ENCODE results near the gene PRRC2B. TPM values are rescaled to one million over a fixed set of nuclear protein-coding genes. Genes with fewer than 3 reads are reported as not detected.

Gene PRRC2B
- total RNA-seq, 1 donor from 2014 or later = 235 TPM

DNA sequence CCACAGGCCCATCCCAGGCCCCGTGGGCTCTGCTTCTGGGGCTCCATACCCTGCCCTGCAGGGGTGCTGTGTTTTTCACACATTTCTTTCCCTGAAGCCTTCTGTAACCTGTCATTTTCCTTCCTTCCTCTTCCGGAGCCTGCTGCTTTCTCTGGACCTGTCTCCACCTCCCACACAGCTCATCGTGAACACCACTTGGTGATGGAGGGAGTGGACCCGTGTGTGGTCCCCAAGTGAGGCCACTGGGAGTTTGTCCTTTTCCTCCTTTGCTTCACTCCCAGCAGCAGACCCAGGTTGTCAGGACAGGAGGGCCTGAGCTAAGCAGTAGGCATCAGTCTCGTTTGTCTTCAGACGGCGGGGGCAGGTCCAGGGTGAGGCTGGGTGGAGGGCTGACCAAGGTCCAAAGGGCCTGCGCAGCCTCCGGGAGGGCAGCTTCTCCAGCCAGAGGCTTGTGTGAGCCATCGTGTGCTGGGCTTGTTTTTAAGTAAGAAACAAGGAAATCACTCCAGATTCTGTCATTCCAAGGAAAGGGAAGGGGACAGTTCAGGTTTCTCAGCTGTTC is 103.0 kb downstream of the PRRC2B start:
- peaks cover 38% of the 10 kb centered on the region for H3K36me3 Mint-ChIP-seq (ENCODE audit: low read depth)

DNA sequence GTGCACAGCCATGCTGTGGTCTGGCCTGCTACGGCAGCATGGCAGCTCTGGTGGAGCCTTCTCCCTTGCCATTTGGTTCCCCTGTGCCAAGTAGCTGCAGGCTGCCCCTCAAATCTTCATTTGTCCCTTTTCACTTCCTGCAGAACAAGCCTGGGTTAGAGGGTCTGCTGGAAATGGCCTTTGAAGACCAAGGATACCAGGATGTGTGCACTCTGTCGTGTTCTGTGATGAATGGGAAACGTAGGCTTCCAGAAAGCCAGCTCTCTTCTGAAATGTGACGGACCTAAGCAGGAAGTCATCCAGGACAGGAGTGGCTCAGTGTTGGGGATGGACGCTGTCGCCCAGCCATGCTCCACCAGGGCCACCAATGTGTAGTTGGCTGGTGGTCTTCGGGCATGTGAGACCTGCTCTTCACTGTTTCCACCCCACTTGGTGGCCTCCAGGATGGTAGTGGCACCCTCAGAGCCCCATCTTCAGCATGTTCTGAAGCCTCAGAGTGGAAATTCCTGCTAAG is 105.4 kb downstream of the PRRC2B start:
- H3K27ac Mint-ChIP-seq (ENCODE audit: unreplicated experiment) = no peak overlapping the region
- TF ChIP-seq, protein P1, sequence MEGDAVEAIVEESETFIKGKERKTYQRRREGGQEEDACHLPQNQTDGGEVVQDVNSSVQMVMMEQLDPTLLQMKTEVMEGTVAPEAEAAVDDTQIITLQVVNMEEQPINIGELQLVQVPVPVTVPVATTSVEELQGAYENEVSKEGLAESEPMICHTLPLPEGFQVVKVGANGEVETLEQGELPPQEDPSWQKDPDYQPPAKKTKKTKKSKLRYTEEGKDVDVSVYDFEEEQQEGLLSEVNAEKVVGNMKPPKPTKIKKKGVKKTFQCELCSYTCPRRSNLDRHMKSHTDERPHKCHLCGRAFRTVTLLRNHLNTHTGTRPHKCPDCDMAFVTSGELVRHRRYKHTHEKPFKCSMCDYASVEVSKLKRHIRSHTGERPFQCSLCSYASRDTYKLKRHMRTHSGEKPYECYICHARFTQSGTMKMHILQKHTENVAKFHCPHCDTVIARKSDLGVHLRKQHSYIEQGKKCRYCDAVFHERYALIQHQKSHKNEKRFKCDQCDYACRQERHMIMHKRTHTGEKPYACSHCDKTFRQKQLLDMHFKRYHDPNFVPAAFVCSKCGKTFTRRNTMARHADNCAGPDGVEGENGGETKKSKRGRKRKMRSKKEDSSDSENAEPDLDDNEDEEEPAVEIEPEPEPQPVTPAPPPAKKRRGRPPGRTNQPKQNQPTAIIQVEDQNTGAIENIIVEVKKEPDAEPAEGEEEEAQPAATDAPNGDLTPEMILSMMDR (IDR thresholded peaks at IDR 0.05) = no peak
- peaks cover 24% of the 10 kb centered on the region for H3K4me1 Mint-ChIP-seq (ENCODE audit: low read depth)
- no peaks in the 10 kb centered on the region for H3K27me3 Mint-ChIP-seq (ENCODE audit: low read depth)
- no peaks in the 10 kb centered on the region for H3K9me3 Mint-ChIP-seq (ENCODE audit: low read depth)
- peaks cover 21% of the 10 kb centered on the region for H3K36me3 Mint-ChIP-seq (ENCODE audit: low read depth)
- H3K4me3 Mint-ChIP-seq (ENCODE audit: unreplicated experiment) = no peak overlapping the region
- DNase-seq (ENCODE audit: low spot score) = no peak

More for the DNA sequence above, 103.0 kb downstream of the PRRC2B start:
- Mint-ChIP-seq H3K4me3 (ENCODE audit: unreplicated experiment) (no peak overlapping the region), H3K4me1 (ENCODE audit: low read depth) (peaks cover 11% of the 10 kb centered on the region), H3K9me3 (ENCODE audit: low read depth) (no peaks in the 10 kb centered on the region), H3K27me3 (ENCODE audit: low read depth) (no peaks in the 10 kb centered on the region), H3K27ac (ENCODE audit: unreplicated experiment) (no peak overlapping the region)
- TF ChIP-seq, protein P1 (IDR thresholded peaks at IDR 0.05) = no peak
- no peak for DNase-seq (ENCODE audit: low spot score)

DNA sequence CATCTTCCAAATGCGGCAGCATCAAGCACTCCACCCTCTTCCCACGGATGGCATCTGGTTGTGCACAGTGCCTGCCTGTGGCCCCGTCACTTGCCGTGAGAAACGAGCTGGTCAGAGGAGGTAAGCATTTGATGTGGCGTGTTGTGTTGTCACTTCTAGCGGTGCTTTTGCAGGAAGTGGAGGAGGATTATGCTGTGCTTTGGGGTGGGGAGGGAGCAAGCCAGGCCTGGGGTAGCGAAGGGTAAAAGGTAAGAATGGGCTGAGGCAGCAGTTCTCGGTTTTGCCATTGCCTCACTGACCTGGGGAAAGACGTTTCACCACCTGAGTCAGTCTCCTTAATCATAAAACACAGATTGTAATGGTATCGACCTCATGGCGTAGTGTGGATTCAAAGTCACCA is 106.5 kb downstream of the PRRC2B start:
- Mint-ChIP-seq H3K36me3 (ENCODE audit: low read depth) (peaks cover 18% of the 10 kb centered on the region), H3K27ac (ENCODE audit: unreplicated experiment) (peak overlapping the region; percentile 6), H3K4me3 (ENCODE audit: unreplicated experiment) (no peak overlapping the region), H3K9me3 (ENCODE audit: low read depth) (no peaks in the 10 kb centered on the region), H3K27me3 (ENCODE audit: low read depth) (no peaks in the 10 kb centered on the region), H3K4me1 (ENCODE audit: low read depth) (peaks cover 27% of the 10 kb centered on the region)
- TF ChIP-seq, protein P1 (IDR thresholded peaks at IDR 0.05) = no peak
- DNase-seq (ENCODE audit: low spot score) = no peak

DNA sequence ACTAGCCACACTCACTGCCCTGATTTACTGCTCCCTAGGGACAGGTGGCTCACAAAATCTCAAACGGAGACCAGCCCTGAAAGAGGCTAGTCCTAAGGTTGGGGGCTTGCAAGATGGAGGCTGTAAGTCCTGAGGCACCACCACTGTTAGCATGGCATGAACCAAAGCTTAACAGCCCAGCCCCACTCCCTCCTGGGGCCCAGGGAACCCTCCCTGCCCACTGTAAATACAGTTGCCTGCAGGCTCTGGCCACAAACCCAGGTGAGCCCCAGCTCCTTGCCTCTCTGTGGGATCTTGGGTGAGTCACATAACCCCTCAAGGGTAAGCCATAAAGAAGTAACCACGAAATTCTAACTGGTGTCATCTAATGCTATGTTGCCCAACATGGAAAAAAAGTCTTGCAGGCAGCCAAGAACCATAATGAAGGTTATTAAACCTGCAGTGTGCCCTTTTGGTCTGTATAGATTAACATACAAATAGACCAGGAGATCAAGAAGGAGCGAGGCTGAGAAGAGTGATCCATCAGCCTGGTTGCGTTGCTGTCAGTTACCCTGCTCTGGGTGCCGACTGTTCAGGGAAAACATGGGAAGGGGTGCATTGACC is 107.2 kb downstream of the PRRC2B start:
- peak overlapping the region; percentile 57 for H3K4me3 Mint-ChIP-seq (ENCODE audit: unreplicated experiment)
- no peaks in the 10 kb centered on the region for H3K27me3 Mint-ChIP-seq (ENCODE audit: low read depth)
- TF ChIP-seq, protein P1 (IDR thresholded peaks at IDR 0.05) = no peak
- DNase-seq (ENCODE audit: low spot score) = no peak
- peak overlapping the region; percentile 57 for H3K27ac Mint-ChIP-seq (ENCODE audit: unreplicated experiment)
- H3K4me1 Mint-ChIP-seq (ENCODE audit: low read depth) = peaks cover 27% of the 10 kb centered on the region
- H3K36me3 Mint-ChIP-seq (ENCODE audit: low read depth) = peaks cover 16% of the 10 kb centered on the region
- H3K9me3 Mint-ChIP-seq (ENCODE audit: low read depth) = no peaks in the 10 kb centered on the region

DNA sequence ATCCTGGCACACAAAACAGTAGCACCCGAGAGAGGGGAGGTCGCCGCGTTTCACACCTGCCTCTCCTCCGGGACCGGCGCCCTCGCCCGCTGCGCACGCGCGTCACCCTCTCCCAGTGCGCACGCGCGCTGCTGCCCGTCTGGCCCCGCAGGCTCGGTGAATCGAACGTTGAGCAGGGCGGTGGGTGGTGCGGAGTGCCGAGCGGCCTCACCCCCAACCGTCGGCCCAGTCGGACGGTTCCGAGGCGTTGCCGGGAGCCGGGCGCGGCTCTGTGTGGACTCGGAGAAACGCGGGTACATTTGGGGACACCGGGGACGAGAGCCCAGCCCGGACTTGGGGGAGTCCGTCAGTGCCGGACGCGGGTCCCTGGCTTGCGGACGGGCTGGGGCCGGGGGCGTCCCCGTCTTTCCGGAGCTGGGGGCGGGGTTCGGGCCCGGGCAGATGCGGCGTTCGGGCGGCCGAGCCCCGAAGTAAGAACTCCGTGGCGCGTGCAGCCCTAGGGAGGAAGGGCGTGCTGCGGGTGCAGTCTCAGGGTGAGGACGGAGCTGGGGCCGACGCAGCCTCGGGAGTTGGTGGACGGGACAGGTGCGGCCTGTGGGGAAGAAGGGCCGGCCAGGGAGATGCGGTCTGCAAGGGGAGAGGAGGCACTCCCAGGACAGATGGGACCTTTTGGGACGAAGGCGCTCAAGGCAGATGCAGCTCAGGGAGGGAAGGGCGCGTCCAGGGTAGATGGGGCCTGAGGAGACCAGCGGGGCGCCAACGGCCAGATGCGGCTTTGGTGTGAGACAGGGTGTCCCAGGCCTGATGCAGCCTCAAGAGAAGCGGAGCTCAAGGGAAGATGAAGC is 109.1 kb downstream of the PRRC2B start, which contains the start of gene POMT1:
TSS of gene POMT1 (plus strand) at position 138 of the 845 bp plus-strand sequence. CDS start 1,301 bp downstream, outside the sequence.
- H3K4me1 Mint-ChIP-seq (ENCODE audit: low read depth) = peaks cover 27% of the 10 kb centered on the region
- peak within 1 kb of the TSS; percentile 65 for H3K27ac Mint-ChIP-seq (ENCODE audit: unreplicated experiment)
- no peaks in the 10 kb centered on the region for H3K27me3 Mint-ChIP-seq (ENCODE audit: low read depth)
- no peak for DNase-seq (ENCODE audit: low spot score)
- H3K9me3 Mint-ChIP-seq (ENCODE audit: low read depth) = no peaks in the 10 kb centered on the region
- H3K36me3 Mint-ChIP-seq (ENCODE audit: low read depth) = peaks cover 10% of the 10 kb centered on the region
- TF ChIP-seq, protein P1 (IDR thresholded peaks at IDR 0.05) = no peak
- H3K4me3 Mint-ChIP-seq (ENCODE audit: unreplicated experiment) = peak within 1 kb of the TSS; percentile 93
